GM18861 (cell line): ENCODE results near the gene NR2F1.
A peak's percentile ranks its signal among the peaks of the same experiment; 100 is the strongest.

ENCODE experiments used
- ATAC-seq: cut with Tn5 transposase; IDR thresholded peaks from one replicate; pipeline ENCODE4 v1.9.1; 2021; ENCODE audit not compliant: unreplicated experiment

NR2F1 gene

GRCh38 chr5:93603793-93604643 lies 21.0 kb downstream of the NR2F1 start:
- ATAC-seq: no peak

DNA sequence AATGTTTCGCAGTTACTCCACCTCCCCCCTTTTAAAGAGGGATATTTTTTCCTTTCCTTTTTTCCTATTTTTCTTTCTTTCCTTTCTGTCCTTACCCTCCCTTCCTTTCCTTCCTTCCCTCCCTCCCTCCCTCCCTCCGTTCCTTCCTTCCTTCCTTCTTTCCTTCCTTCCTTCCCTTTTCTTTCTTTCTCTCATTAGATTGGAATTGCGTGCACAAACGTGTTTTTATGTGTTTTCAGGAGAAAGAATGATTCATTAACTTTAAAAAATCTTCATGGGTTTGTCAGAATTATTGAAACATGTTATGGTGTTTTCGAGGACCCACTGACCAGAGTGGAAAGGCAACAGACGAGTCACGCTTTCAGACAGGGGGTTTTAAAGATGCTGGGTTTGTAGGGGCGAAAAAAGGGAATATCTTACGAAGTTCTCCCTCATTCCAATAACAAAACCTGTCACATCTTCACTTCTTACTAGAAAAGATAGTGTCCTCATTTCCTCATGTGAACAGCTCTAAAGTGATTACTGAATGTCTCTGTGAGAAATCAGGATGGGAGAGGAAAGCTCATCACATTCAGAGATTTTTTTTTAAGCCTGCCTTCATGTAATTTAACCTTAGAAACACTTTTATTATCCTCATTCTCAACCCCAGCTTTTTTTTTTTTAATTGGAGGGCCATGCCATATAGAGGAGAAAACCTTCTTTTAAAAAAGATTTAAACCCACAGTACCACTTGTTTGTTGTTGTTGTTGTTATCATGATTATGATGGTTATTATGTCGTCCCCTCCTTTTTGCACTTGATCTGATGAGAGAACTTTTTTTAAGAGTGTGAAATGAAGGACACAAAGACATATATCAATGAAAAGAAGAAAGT lies 21.9 kb downstream of the NR2F1 start:
- ATAC-seq: no peak

DNA sequence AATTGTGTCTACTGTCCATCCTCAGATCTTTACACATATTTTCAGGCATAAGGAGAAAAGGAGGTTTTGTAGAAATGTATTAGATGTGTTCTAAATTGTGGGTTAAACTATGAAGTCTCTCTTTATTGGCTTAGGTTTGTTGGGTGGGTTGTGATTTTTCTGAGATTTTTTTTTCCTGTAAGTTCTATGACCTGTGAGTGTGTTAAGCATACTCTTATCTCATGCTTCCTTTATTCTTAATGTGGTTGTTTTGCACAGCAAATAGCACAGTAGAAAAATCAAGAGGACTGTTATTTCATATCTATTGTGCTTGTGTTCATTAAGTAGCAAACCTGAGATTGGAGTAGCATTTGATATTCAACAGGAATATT lies 23.3 kb downstream of the NR2F1 start:
- no peak for ATAC-seq

GRCh38 chr5:93607367-93608258 lies 24.6 kb downstream of the NR2F1 start:
- ATAC-seq: peak; percentile 70

GRCh38 chr5:93608855-93609254 lies 25.8 kb downstream of the NR2F1 start:
- ATAC-seq: no peak

DNA sequence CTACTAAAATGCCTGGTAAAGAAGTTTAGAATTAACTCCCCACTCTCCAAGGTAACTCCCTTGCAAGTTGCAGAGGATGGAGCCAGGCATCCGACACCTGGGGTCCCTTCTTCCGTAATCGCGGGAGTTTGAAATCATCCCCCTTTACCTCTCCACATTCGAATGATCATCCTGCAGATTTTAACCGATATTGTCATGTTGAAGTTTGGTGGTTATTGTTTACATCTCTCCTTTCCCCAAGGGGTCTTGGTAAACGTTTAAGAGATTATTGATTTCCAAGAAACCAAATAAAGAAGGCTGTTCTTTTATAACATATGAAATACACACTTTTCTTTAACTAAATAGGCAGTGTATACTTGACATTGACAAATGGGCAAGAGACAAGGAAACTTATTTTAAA lies 26.7 kb downstream of the NR2F1 start:
- no peak for ATAC-seq

DNA sequence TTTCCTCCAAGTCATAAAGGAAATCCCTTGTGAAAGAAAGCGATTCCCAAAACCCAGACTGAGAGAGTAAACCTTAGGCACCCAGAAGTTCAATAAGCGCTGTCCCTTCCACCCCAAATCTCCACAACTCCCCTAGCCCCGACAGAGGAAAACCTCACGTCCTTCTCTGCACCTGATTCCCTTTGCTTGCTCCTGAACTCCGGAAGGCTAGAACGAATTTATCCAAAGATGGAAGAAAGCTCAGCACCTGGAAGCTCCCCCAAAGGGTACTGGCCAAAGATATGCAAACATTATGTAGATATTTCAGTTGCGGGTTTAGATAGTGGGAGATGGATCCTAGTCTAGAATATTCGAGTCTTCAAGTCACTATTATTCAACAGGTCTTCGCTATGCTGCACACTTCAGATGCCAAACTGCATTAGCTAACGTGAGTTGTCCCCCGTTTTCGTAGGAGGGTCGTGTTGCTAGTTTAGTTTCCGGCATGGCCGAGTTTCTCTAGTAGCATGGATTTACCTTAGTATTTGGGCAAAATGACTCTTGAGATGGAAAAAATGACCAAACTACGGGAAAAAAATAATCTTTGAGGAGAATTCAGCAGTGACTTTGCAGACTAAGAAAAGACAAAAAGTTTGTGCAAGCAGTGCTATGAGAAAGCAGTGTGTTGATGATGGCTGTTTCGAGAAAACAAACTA lies 27.7 kb downstream of the NR2F1 start:
- ATAC-seq: no peak

DNA sequence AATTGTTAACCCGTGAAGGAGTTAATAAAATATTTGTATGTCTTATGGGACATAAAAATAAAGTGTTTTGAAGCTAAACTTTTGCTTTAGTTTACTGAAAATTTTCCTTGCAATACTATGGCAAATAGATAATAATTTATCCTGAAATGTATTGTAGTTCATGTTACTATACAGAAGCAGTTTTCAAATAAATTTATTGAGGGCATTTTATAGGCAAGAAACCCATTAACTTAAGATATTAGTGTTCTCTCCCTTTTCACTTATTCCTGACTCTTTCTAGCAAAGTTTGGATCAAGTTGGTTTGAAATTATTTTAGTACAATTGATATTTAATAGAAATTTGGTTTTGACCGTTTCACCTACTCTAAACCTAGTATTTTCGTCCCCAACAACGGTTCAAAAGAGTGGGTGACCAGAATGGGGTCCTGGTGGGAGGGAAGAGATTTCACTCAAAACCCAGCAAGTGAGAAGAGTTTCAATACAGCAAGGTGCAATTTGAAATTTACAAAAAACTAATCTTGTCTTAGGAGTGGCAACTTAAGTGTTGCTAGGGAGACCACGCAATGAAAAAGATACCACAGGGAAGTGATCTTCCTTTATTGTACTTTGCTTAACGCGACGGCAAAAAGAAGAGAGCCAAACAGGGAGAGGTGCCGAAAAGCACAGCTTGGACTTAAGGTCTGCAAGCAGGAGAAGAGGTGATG lies 28.4 kb downstream of the NR2F1 start:
- ATAC-seq: no peak

- ATAC-seq: no peak
Observed at GRCh38 chr5:93611976-93612854, 29.2 kb downstream of the NR2F1 start.

GRCh38 chr5:93612855-93613243 lies 29.8 kb downstream of the NR2F1 start:
- ATAC-seq: no peak

DNA sequence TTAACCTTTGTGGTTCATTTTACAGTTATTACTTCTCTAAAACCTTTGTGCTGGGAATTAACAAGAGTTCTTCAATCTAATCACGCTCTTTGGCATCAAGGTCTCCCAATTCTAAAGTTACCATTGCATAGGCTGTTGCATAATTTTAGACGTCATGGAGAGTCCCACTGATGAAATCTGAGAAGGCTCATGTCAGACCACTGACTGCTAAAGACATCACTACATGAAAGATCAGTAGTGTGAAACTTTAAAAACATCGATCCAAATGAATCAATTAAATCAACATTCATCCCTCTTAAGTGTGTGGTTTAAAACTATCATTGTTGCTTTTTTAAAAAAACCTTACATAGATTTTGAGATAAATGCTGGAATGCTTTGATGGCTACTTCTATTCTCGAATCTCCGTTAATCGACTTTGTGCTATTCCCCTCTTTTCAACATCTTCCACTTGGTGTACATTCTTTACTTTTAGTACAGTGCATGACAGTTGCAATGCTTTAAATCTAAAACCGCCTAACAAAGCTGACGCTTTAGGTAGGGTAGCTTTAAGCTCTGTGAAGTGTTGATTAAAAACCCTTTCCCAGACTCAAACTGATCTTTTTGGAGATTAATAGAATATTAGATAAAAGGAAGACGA lies 33.6 kb downstream of the NR2F1 start:
- ATAC-seq: no peak

- ATAC-seq: peak; percentile 96
Observed at GRCh38 chr5:93620487-93621326, 37.7 kb downstream of the NR2F1 start.

- peak; percentile 12 for ATAC-seq
Observed at GRCh38 chr5:93621327-93621798, 38.3 kb downstream of the NR2F1 start.

GRCh38 chr5:93622240-93622885 lies 39.3 kb downstream of the NR2F1 start:
- ATAC-seq: no peak

DNA sequence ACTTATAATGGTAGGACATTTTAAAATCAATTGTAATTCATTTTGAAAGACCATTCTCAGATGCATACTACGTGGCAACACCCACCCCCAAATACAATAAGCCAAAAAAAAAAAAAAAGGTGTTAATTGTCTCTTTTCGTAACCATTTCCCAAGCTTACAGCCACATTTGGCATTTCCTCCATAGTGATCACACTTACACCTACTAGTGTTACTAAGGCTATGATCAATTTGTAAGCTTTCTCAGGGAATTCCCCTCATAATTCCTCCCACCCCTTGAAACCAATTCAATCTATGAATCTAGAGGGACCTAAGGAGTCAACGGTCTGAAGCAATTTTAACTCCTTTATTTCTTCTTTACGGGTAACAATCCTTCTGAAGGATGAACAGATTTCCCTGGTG lies 40.1 kb downstream of the NR2F1 start:
- ATAC-seq: no peak

DNA sequence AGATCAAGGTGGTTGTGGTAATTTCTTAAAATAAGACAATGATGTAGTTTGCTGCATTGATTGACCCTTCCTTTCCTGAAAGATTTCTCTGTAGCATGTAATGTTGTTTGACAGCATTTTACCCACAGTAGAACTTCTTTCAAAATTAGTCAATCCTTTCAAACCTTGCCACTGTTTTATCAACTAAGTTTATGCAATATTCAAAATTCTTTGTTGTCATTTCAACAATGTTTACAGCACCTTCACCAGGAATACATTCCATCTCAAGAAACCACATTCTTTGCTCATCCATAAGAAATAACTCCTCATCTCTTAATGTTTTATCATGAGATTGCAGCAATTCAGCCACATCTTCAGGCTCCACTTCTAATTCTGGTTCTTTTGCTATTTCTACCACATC lies 43.8 kb downstream of the NR2F1 start:
- no peak for ATAC-seq

DNA sequence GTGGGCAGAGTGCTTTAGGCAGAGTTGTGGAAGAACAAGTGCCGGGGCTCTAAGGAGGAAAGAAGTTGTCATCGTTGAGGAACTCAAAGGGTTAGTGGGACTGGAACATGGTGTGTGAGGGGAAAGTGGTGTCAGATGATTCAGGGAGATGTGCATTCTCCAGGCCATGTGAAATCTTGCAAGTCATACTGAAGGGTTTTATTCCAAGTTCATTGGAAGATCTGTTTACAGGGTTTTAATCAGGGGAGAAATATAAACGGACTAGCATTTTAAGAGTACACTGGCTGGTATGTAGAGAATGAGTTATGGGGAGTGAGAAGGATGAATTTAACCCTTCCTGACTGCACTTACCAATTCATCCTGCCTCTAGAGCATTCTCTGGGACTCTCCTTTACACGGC lies 49.3 kb downstream of the NR2F1 start:
- no peak for ATAC-seq
